Neural progenitor cell (in vitro differentiated cells): ENCODE measurements around the gene NKAIN2. TPM values are rescaled to one million over a fixed set of nuclear protein-coding genes. Genes with fewer than 3 reads are reported as not detected.

Experiments
- DNase-seq: peaks from one replicate; pipeline ENCODE4 v3.0.0-alpha.2; 2016; ENCODE audit warnings: low spot score
- H2AFZ ChIP-seq: fragments of 200-600 bp; sonication (generic); replicated peaks from 2 replicates; pipeline ENCODE4 v1.6.1; 2016; ENCODE audit warnings: antibody characterized with exemption
- H3F3A ChIP-seq: fragments of 200-600 bp; sonication (generic); 2 replicates; pipeline ENCODE4 v1.6.1; 2016; ENCODE audit warnings: antibody characterized with exemption, low read depth
- H3K27ac ChIP-seq: fragments of 200-600 bp; sonication (generic); 2 replicates; pipeline ENCODE4 v1.5.1; 2016; ENCODE audit warnings: mild to moderate bottlenecking
- H3K27me3 ChIP-seq: fragments of 200-600 bp; sonication (generic); 2 replicates; pipeline ENCODE4 v1.6.1; 2016; ENCODE audit warnings: mild to moderate bottlenecking, moderate library complexity
- H3K36me3 ChIP-seq: fragments of 200-600 bp; sonication (generic); 2 replicates; pipeline ENCODE4 v1.5.1; 2016
- H3K4me1 ChIP-seq: fragments of 200-600 bp; sonication (generic); 2 replicates; pipeline ENCODE4 v1.6.1; 2016; ENCODE audit warnings: mixed run types
- H3K4me2 ChIP-seq: fragments of 200-600 bp; sonication (generic); 2 replicates; pipeline ENCODE4 v1.6.1; 2016
- H3K4me3 ChIP-seq: fragments of 200-600 bp; sonication (generic); 2 replicates; pipeline ENCODE4 v1.5.1; 2016
- H3K79me2 ChIP-seq: fragments of 200-600 bp; sonication (generic); 2 replicates; pipeline ENCODE4 v1.6.1; 2016; ENCODE audit warnings: low read depth
- H3K9ac ChIP-seq: fragments of 200-600 bp; sonication (generic); 2 replicates; pipeline ENCODE4 v1.6.1; 2016
- H3K9me3 ChIP-seq: fragments of 200-600 bp; sonication (generic); 2 replicates; pipeline ENCODE4 v1.5.1; 2016; ENCODE audit warnings: low read depth
- H4K20me1 ChIP-seq: fragments of 200-600 bp; sonication (generic); 2 replicates; pipeline ENCODE4 v1.6.1; 2016; ENCODE audit warnings: low read depth
- H3K27ac Mint-ChIP-seq: 3 replicates; pipeline ENCODE4 v1.8.0; 2021; ENCODE audit warnings: mixed read lengths
- H3K27me3 Mint-ChIP-seq: 2 replicates; pipeline ENCODE4 v1.8.0; 2022; ENCODE audit warnings: low read depth, mild to moderate bottlenecking, inconsistent platforms, moderate library complexity, mixed read lengths; ENCODE audit not compliant: insufficient read depth
- H3K36me3 Mint-ChIP-seq: 3 replicates; pipeline ENCODE4 v1.8.0; 2021; ENCODE audit warnings: mixed read lengths
- H3K4me1 Mint-ChIP-seq: 3 replicates; pipeline ENCODE4 v1.8.0; 2021; ENCODE audit warnings: mixed read lengths
- H3K4me3 Mint-ChIP-seq: 3 replicates; pipeline ENCODE4 v1.8.0; 2021; ENCODE audit warnings: mild to moderate bottlenecking, moderate library complexity, mixed read lengths
- H3K9me3 Mint-ChIP-seq: 3 replicates; pipeline ENCODE4 v1.8.0; 2020; ENCODE audit warnings: mixed read lengths
- EZH2 ChIP-seq: fragments of 200-600 bp; sonication (generic); IDR thresholded peaks from 2 replicates; pipeline ENCODE4 v1.6.1; 2017; ENCODE audit warnings: antibody characterized with exemption, mild to moderate bottlenecking, moderate library complexity
- EZH2phosphoT487 ChIP-seq: fragments of 200-600 bp; sonication (generic); IDR thresholded peaks from 2 replicates; pipeline ENCODE4 v1.6.1; 2017; ENCODE audit warnings: antibody characterized with exemption
- total RNA-seq: library from RNA; depleted of rRNA; stranded (reverse); fragments of >200 nt; gene quantifications from 2 replicates; pipeline ENCODE4 v1.2.3, GENCODE V29; 2015; ENCODE audit warnings: low replicate concordance
- TF ChIP-seq, protein P1 (sequence below): fragments of 200-600 bp; sonication (generic); IDR thresholded peaks from 2 replicates; pipeline ENCODE4 v1.5.1; 2017; ENCODE audit warnings: antibody characterized with exemption, mild to moderate bottlenecking

Gene NKAIN2
- total RNA-seq, 1 donor from 2014 or later = 0.45 TPM

DNA sequence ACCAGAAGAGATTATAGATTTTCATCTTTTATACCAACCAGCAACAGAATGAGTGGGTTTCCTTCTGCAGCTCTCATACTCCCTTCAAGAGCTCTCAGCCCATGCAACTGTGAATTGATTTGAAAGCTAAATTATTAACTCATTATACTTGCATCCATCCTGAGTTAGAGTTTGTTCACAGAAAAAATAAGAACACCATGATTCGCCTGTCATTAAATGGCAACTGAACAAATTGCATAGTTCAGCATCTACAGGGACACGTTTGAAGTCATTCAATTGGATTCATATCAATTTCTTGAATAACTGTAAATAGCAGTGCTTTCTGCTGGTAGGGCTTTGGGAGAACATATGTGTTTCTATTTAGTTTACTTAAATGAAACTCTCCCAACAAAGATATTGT is 65.7 kb downstream of the NKAIN2 start:
- no peaks in the 10 kb centered on the region for H3K27me3 Mint-ChIP-seq
- Histone ChIP-seq H3K36me3 (no peaks in the 10 kb centered on the region), H3K4me1 (no peaks in the 10 kb centered on the region), H3K4me2 (no peak overlapping the region), H3F3A (no peaks in the 10 kb centered on the region), H2AFZ (no peak overlapping the region), H3K27me3 (peaks cover 3% of the 10 kb centered on the region), H4K20me1 (no peaks in the 10 kb centered on the region), H3K27ac (no peak overlapping the region), H3K4me3 (no peak overlapping the region), H3K9me3 (no peaks in the 10 kb centered on the region), H3K9ac (no peak overlapping the region), H3K79me2 (no peaks in the 10 kb centered on the region)
- H3K9me3 Mint-ChIP-seq = no peaks in the 10 kb centered on the region
- no peaks in the 10 kb centered on the region for H3K36me3 Mint-ChIP-seq
- no peak for DNase-seq
- no peaks in the 10 kb centered on the region for H3K4me1 Mint-ChIP-seq
- no peak overlapping the region for H3K27ac Mint-ChIP-seq
- no peak overlapping the region for H3K4me3 Mint-ChIP-seq
- no peak for TF ChIP-seq EZH2
- TF ChIP-seq, protein P1, sequence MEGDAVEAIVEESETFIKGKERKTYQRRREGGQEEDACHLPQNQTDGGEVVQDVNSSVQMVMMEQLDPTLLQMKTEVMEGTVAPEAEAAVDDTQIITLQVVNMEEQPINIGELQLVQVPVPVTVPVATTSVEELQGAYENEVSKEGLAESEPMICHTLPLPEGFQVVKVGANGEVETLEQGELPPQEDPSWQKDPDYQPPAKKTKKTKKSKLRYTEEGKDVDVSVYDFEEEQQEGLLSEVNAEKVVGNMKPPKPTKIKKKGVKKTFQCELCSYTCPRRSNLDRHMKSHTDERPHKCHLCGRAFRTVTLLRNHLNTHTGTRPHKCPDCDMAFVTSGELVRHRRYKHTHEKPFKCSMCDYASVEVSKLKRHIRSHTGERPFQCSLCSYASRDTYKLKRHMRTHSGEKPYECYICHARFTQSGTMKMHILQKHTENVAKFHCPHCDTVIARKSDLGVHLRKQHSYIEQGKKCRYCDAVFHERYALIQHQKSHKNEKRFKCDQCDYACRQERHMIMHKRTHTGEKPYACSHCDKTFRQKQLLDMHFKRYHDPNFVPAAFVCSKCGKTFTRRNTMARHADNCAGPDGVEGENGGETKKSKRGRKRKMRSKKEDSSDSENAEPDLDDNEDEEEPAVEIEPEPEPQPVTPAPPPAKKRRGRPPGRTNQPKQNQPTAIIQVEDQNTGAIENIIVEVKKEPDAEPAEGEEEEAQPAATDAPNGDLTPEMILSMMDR = no peak
- TF ChIP-seq EZH2phosphoT487 = no peak

DNA sequence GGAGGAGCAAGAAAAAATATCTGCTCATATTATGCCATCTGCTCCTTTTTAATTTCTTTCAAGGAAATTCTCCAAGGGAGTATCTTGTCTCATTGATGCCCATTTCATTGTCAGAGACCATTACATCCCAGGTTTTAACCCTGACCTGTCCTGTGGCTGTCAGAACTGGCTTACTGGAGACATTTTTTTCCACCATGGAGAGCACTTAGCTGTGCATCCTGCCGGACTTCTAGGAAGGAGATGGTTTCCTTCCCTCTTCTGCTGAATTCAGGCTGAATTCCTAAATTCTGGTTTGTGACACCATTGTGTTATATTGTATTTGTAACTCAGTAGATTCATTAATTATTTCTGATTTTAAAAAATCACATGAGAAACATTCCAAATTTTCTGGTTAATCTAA is 70.3 kb downstream of the NKAIN2 start:
- H3K4me3 ChIP-seq = no peak overlapping the region
- no peak overlapping the region for H3K9ac ChIP-seq
- H3K79me2 ChIP-seq = no peaks in the 10 kb centered on the region
- H3K27ac ChIP-seq = no peak overlapping the region
- H3K4me1 ChIP-seq = no peaks in the 10 kb centered on the region
- H2AFZ ChIP-seq = no peak overlapping the region
- TF ChIP-seq EZH2phosphoT487 (no peak), EZH2 (no peak)
- TF ChIP-seq, protein P1 = no peak
- DNase-seq = no peak
- H4K20me1 ChIP-seq = no peaks in the 10 kb centered on the region
- Mint-ChIP-seq H3K4me1 (peaks cover 4% of the 10 kb centered on the region), H3K27me3 (no peaks in the 10 kb centered on the region), H3K36me3 (no peaks in the 10 kb centered on the region), H3K4me3 (no peak overlapping the region), H3K27ac (no peak overlapping the region), H3K9me3 (no peaks in the 10 kb centered on the region)
- peaks cover 3% of the 10 kb centered on the region for H3K27me3 ChIP-seq
- no peaks in the 10 kb centered on the region for H3K36me3 ChIP-seq
- no peak overlapping the region for H3K4me2 ChIP-seq
- no peaks in the 10 kb centered on the region for H3K9me3 ChIP-seq
- no peaks in the 10 kb centered on the region for H3F3A ChIP-seq

DNA sequence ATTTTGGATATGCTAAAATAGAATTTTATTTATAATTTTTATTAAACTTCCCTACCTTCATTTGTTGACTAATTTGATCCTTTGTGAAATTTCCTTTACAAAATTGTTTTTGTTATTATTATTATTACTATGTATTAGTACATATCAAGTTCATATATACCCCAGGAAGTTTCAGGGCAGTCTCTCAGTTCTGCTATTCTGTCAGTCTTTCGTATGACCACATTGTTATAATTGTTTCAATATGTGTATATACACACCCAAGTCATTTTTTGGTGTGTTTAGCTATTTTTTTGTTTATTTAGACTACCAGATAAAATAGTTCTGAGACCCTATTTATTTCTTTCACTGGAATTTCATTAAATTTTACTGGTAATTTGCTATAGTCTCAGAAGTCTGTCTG is 72.1 kb downstream of the NKAIN2 start:
- no peak overlapping the region for H2AFZ ChIP-seq
- no peaks in the 10 kb centered on the region for H3K4me1 ChIP-seq
- no peak overlapping the region for H3K4me3 ChIP-seq
- no peaks in the 10 kb centered on the region for H3K36me3 Mint-ChIP-seq
- H4K20me1 ChIP-seq = no peaks in the 10 kb centered on the region
- TF ChIP-seq, protein P1 = no peak
- no peak for TF ChIP-seq EZH2
- TF ChIP-seq EZH2phosphoT487 = no peak
- no peak overlapping the region for H3K9ac ChIP-seq
- H3K27ac ChIP-seq = no peak overlapping the region
- no peaks in the 10 kb centered on the region for H3K27me3 ChIP-seq
- H3K4me2 ChIP-seq = no peak overlapping the region
- no peaks in the 10 kb centered on the region for H3K79me2 ChIP-seq
- no peaks in the 10 kb centered on the region for H3K9me3 Mint-ChIP-seq
- no peaks in the 10 kb centered on the region for H3F3A ChIP-seq
- H3K36me3 ChIP-seq = no peaks in the 10 kb centered on the region
- no peak overlapping the region for H3K4me3 Mint-ChIP-seq
- H3K27ac Mint-ChIP-seq = no peak overlapping the region
- H3K4me1 Mint-ChIP-seq = peaks cover 4% of the 10 kb centered on the region
- H3K9me3 ChIP-seq = no peaks in the 10 kb centered on the region
- no peak for DNase-seq
- H3K27me3 Mint-ChIP-seq = no peaks in the 10 kb centered on the region

DNA sequence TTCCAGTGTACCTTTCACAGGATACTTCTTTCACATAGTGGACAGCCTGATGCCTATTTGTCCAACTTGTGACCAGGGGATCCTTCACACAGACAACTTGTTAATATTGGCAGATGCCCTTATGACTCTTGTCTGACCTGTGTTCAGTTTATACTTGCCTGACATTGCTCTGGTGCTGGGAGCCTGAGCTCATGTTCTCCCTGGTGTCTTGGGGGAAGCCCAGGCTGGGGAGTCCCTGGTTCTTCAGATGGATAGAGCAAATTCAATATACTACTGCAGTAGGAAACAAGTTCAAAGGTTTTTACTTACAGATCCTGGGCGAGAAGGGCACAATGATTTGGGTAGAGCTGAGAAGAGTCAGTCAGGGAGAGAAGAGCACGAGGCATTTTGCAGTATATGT is 76.1 kb downstream of the NKAIN2 start:
- Histone ChIP-seq H3K4me3 (no peak overlapping the region), H3K9me3 (no peaks in the 10 kb centered on the region), H3K4me2 (no peak overlapping the region), H2AFZ (no peak overlapping the region), H3K4me1 (no peaks in the 10 kb centered on the region), H3K27ac (no peak overlapping the region), H4K20me1 (no peaks in the 10 kb centered on the region), H3K36me3 (no peaks in the 10 kb centered on the region), H3K9ac (no peak overlapping the region), H3K79me2 (no peaks in the 10 kb centered on the region), H3F3A (no peaks in the 10 kb centered on the region), H3K27me3 (no peaks in the 10 kb centered on the region)
- DNase-seq = no peak
- Mint-ChIP-seq H3K36me3 (peaks cover 2% of the 10 kb centered on the region), H3K4me1 (peaks cover 4% of the 10 kb centered on the region), H3K27ac (no peak overlapping the region), H3K4me3 (no peak overlapping the region), H3K27me3 (peaks cover 3% of the 10 kb centered on the region), H3K9me3 (peaks cover 3% of the 10 kb centered on the region)
- TF ChIP-seq EZH2phosphoT487 (no peak), EZH2 (no peak)
- TF ChIP-seq, protein P1 = no peak
